T47D (cell line): ENCODE data around the gene CRISPLD2.
A peak's percentile ranks its signal among the peaks of the same experiment; 100 is the strongest.

Experiments
- DNase-seq, 2 experiments: peaks; one replicate each; pipeline versions ENCODE4 v3.0.0 to v3.0.0-alpha.2; 2011 to 2012; ENCODE audit warnings: low read depth in 1 of 2, low spot score in 1 of 2
- JUND ChIP-seq: IDR thresholded peaks from 2 replicates; pipeline ENCODE4 v1.6.1; 2012; ENCODE audit warnings: low read depth
- in situ Hi-C: cut with HindIII; loops from 2 replicates; pipeline ENCODE4 v1.10.0; 2016; ENCODE audit warnings: low sequenced_read_pairs, low pct_unique_long_range_greater_than_20kb

The CRISPLD2 gene

DNA sequence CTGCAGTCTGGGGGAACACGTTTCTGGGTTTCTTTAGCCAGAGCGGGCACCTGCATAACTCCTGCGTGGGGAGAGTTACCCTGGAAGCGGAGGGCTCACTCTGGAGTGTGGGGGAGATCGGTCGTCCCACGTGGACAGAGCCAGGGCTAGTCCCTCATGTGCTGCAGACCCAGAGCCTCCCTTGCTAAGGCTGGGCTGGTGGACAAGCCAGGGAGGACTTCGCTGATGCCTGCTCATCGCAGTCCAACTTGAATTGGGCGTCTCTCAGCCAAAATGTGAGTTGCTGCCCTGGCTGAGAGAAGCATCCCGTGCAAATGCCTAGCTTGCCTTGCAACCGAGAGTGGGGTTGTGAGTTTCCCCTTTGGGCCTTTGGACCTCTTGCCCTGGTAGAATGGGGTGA is 986 bp downstream of the CRISPLD2 start:
- DNase-seq: no peak
- in situ Hi-C loops: no loop called here
- TF ChIP-seq JUND: no peak

DNA sequence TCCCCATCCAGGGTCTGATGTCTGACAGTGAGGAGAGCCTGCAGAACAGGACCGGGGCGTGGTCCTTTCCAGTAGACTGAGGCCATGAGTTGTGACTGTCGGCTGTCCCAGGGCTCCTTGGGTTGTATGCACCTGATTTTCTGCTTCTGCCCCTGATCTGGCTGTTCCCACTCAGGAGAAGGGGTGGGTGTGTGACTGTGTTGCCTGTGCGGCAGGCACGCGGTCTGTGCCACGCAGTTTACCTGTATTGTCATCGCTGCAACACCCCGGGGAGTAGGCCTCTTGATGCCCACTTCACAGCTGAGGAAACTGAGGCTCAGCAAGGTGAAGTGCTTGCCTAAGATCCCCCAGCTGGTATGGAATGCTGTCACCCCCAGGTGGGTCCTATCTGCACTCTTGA is 1.4 kb downstream of the CRISPLD2 start:
- DNase-seq: no peak
- in situ Hi-C loops: no loop called here
- no peak for TF ChIP-seq JUND

DNA sequence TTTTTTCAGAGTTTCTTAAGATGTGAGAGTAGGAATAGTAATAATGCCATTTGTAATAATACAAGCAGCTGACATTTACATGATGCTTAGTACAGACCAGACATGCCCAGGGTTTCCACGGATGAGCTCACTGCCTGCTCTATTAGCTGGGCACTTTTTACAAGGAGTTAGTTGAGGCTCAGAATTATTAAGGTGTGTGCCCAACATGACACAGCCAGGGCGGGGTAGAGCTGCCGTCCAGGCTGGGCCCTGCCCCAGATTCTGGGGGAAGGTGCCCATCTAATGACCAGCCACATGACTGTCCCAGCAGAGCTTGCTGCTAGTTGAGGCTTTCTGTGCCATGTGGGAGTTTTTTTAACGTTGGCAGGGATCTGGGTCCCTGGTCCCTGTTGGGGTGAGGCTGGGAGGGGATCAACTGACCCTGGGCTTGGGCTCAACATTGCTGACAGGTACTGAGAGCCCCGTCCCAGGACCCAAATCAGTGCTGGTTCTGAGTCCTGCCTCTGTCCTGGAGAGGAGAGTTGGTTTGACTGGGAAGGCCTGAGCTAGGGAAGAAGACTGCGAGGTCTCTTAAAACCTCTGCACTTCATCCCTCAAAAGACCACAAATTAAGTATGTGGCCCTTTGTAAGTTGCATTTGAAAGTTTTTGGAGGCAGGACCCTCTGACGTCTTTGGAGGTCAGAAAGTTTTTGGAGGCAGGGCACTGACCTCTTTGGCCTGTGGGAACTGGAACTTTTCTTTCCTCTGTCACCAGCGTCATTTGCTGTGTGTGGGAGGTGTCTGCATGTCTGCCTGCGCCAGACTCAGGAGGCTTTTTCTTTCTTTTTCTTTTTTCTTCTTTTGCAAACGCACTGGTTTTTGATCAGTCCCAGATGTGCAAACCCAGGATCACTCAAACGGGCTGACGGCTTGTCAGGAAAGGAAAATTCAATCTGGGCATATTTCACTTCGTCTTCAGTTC is 2.2 kb downstream of the CRISPLD2 start:
- no peak for TF ChIP-seq JUND
- no peak for DNase-seq
- in situ Hi-C loops: no loop called here

DNA sequence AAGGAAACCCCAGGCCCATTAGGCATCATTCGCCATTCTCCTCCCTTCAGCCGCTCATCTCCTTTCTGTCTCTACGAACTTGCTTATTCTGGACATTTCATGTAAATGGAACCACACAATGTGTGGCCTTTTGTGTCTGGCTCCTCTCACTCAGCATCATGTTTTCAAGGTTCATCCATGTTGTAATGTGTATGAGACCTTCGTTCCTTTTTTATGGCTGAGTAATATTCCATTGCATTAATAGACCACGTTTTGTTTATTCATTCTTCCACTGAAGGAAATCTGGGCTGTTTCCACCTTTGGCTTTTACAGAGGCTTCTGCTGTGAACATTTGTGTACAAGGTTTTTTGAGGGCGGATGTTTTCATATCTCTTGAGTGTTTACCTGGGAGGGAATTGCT is 3.2 kb downstream of the CRISPLD2 start:
- in situ Hi-C loops: no loop called here
- no peak for DNase-seq
- no peak for TF ChIP-seq JUND

DNA sequence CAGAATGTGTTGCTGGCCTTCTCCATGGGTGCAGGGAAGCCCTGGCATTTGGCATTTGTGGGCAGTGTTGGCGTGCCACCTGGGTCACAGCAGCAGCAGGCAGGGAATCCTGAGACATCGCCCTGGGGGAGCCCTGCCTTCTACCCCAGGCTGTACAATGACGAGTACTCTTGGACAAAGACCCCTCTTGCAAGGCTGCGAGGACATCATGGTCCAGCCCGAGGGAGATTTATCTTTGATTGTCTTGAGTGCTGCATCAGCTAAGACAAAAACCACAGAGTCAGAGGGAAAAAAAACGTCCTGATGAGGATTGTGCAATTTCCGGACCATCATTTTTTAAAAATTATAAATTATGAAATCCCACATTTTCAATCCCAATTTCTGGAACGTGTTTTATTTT is 3.7 kb downstream of the CRISPLD2 start:
- DNase-seq: no peak
- in situ Hi-C loops: no loop called here
- no peak for TF ChIP-seq JUND

DNA sequence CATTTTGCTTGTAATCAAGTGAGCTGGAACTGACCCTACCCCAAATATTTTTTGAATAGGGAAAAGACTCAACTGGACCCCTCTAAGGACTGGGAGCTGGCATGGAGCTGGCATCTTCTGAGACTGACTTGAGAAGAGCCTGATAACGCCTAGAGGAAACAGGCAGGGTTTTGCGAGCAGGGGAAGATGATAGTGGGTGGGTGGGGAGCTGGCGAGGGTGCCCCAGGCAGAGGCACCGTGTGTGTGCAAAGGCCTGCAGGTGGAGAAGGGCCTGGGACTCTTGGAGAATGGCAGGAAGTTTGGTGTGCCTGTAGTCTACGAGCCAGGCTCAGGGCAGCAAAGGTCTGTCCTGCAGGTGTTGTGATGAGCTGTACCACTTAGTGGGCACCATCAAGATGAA is 4.1 kb downstream of the CRISPLD2 start:
- in situ Hi-C loops: no loop called here
- no peak for TF ChIP-seq JUND
- DNase-seq: no peak

DNA sequence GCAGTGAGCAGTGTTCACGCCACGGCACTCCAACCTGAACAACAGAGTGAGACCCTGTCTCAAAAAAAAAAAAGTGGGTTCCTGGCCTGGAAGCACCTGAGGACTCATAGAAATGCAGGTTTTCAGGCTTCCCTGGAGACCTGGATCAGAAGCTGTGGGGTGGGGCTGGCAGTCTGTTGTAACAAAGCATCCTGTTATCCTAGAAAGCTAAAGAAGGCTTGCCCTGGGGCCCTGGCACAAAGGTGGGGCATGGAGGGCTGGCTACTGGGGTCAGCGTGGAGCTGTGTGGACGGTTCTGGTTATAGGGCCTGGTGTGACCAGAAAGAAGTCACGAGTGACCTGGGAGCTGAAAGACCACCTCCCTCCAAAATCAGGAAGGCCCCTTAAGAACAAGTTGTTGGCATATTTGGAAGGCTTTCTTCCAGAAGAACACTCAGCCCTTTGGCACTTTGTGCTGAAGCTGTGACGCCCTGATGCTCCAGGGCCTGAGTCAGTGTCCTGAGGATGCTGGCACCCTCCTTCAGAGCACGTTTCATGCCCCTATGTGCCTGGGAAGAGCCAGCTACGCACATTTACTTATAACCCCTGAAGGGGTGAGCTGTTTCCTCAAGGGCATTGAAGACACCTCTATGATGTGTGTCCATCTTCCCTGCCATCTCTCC is 6.2 kb downstream of the CRISPLD2 start:
- no peak for TF ChIP-seq JUND
- DNase-seq: no peak
- in situ Hi-C loops: no loop called here

DNA sequence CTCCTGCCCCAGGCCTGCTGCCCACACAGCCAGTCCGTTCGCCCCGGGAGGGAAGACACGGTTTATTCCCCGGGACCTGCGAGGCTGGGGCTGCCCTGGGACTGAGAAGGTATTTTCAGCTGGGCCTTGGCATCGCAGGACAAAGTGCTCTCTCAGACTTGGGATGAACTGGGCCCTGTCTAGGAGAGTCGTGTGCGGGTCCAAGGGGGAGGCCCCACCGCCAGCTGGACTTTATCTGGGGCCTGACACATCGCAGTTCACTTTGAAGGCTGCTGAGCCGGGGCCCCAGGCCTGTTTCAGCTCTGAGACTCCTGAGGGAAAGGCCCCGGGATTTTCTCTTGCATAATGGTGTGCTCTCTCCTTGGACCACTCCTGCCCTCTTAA is 6.8 kb downstream of the CRISPLD2 start:
- DNase-seq: no peak
- no peak for TF ChIP-seq JUND
- in situ Hi-C loops: no loop called here

DNA sequence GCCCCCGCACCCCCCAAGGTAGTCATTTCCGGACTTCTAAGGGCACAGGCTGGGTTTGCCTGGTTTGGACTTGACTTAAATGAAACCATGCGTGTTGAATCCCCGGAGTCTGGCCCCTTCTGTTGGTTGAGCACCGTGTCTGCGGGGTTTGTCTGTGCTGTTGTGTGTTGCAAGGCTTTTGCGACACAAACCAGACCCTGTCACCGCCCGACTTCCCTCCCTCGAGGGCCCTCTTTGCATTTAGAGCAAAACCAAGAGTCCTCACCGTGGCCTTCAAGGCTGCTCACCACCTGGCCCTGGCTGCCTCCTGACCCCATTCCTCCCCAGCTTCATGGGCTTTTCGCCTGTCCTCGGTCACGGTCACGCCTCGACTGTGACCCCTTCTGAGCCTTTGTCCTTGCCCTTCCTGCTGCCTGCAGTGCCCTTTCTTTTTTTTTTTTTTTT is 7.4 kb downstream of the CRISPLD2 start:
- in situ Hi-C loops: no loop called here
- no peak for TF ChIP-seq JUND
- DNase-seq: no peak

DNA sequence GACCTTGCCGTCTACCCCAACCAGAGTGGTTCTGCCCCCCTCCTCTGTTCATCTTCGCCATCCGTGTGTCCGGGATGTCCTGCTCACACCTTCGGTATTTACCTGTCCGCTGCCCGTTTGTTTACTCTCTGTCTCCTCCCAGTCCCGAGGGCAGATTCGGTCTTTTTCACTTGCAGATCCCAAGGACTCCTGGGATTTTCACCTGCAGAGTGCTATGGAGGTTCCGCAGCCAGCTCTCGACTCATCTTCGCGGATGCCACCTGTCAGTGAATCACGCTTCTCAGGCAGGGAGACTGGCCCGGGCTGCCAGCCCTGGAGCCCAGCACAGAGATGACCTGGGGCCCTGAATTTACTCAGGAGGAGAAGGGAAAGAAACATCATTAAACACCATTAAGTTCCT is 8.1 kb downstream of the CRISPLD2 start:
- in situ Hi-C loops: no loop called here
- DNase-seq: peak in 1 of 2 experiments; percentile 44
- TF ChIP-seq JUND: no peak

DNA sequence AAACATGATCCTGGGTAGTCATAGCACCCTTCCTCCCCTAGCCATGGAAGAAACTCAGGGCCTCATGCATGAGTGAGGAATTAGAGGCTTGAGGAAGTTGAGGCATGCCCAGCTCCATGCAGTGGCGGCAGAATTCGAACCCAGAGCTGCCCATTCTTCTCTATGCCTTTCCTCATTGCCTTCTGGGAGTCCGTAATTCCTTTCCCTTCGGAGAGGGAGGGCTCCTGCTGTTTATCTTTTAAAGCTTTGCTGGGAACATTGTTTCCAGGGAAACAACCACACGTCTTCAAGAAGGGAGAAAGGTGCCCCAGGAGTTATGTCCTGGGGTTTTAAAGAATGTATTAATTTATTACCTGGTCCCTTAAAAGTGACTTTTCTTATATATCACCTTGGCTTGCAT is 8.5 kb downstream of the CRISPLD2 start:
- in situ Hi-C loops: no loop called here
- no peak for TF ChIP-seq JUND
- DNase-seq: no peak

DNA sequence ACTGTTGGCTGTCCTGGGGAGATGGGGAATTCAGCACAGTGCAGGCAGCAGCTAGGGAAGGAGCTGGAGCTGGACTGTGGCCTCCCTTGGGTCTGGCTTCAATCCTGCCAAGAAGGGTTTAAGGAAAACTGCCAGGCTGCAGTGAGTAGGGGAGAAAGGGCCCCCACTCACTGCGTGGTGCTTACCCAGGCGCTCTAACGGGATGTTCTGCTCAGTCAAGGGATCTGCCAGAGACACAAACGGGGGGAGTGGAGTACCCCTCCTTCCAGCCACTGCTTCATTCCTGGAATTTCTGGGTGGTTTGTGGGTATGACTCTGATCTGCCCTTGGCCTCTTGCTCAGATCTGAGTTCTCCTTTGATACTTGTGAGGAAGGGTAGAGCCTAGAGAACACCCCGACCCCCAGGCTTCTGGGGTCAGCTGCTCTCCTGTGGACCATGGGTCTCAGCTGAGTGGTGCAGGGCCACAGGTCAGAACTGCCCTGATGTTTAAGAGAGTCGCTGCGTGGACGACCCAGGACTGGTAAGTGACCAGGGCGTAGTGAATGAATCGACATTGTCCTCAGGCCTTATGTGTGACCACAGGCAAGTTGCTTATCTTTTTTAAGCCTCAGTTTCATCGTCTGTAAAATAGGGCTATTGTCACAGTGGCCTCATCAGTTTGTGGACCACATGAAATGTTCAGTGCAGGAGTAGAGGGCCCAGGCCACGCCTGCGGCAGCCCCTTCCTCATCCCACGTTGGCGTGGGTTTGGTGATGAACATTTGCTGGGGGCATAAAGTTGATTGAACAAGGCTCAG is 9.6 kb downstream of the CRISPLD2 start:
- no peak for TF ChIP-seq JUND
- in situ Hi-C loops: no loop called here
- DNase-seq: no peak
